K562 (cell line): ENCODE results near the gene ZNF780A. TPM values are rescaled to one million over a fixed set of nuclear protein-coding genes. Genes with fewer than 3 reads are reported as not detected.
A peak's percentile ranks its signal among the peaks of the same experiment; 100 is the strongest.

ENCODE experiments used
- ATAC-seq: fragments of 200-7000 bp; cut with Tn5 transposase; 3 replicates; pipeline ENCODE4 v1.9.1; 2020; ENCODE audit warnings: moderate library complexity
- BruUV-seq: library from RNA; stranded (reverse); fragments of 400-500 nt; replicated peaks from 2 replicates; lab custom pipeline; 2021; lab: Mats Ljungman, UMichigan
- CTCF ChIA-PET: fragments of 300-600 bp; formaldehyde crosslinking; extraction: SDS; loops from one replicate; lab custom pipeline; 2021; ENCODE audit warnings: low intra/inter-chr PET ratio; lab: Yijun Ruan, JAX
- POLR2A ChIA-PET: fragments of 300-600, 350-650 bp; sonication (Branson Sonifier 250); formaldehyde crosslinking; extraction: SDS; loops from one replicate; lab custom pipeline; 2021; ENCODE audit warnings: antibody characterized with exemption, inconsistent platforms; lab: Yijun Ruan, JAX
- DNase-seq, 4 experiments: peaks; one replicate each; pipeline versions ENCODE4 v3.0.0 to v3.0.0-alpha.2; 2011 to 2018; ENCODE audit warnings: low spot score in 3 of 4, mixed read lengths in 3 of 4; ENCODE audit errors: extremely low read depth in 1 of 4
- FAIRE-seq: peaks from 2 replicates; lab custom pipeline; 2011; peaks lifted over from hg19 to GRCh38; lab: Jason Lieb, UNC
- H2AFZ ChIP-seq: 2 replicates; pipeline ENCODE4 v1.6.0; 2011; ENCODE audit warnings: low read depth, low read length, control low read depth, inconsistent platforms
- H3K27ac ChIP-seq: fragments of 200-600 bp; 3 replicates; pipeline ENCODE4 v1.8.0; 2011; ENCODE audit warnings: low read depth, mild to moderate bottlenecking, control low read depth, inconsistent platforms, low read length, moderate library complexity, mixed read lengths; ENCODE audit errors: extremely low read depth
- H3K27me3 ChIP-seq, 2 experiments: fragments of 300-600 bp in 1 of 2; 2 replicates in 1 of 2; 3 replicates in 1 of 2; pipeline versions ENCODE4 v1.6.0 to v1.8.0; 2011; ENCODE audit warnings: inconsistent platforms in 2 of 2, low read length in 2 of 2, mild to moderate bottlenecking in 1 of 2, mixed read lengths in 1 of 2, moderate library complexity in 1 of 2; ENCODE audit not compliant: control insufficient read depth in 2 of 2, insufficient read depth in 2 of 2
- H3K36me3 ChIP-seq: fragments of 300-600 bp; 3 replicates; pipeline ENCODE4 v1.8.0; 2011; ENCODE audit warnings: mild to moderate bottlenecking, low read length, inconsistent platforms; ENCODE audit not compliant: control insufficient read depth, insufficient read depth
- H3K4me1 ChIP-seq, 2 experiments: fragments of 200-600 bp in 1 of 2; replicated peaks in 1 of 2; 2 replicates in 1 of 2; 3 replicates in 1 of 2; pipeline versions ENCODE4 v1.5.1 to v1.8.0; 2011; ENCODE audit warnings: inconsistent platforms in 2 of 2, low read length in 2 of 2, mild to moderate bottlenecking in 1 of 2, mixed read lengths in 1 of 2, moderate library complexity in 1 of 2; ENCODE audit not compliant: control insufficient read depth in 2 of 2, insufficient read depth in 2 of 2
- H3K4me2 ChIP-seq: 2 replicates; pipeline ENCODE4 v1.6.1; 2011; ENCODE audit warnings: low read length, control low read depth, inconsistent platforms, mixed read lengths; ENCODE audit not compliant: insufficient read depth
- H3K4me3 ChIP-seq: fragments of 200-600 bp; sonication (generic), shearing (Covaris generic); 2 replicates; pipeline ENCODE4 v1.5.1; 2016; ENCODE audit warnings: control low read depth, inconsistent platforms
- H3K79me2 ChIP-seq: fragments of 200-600 bp; 3 replicates; pipeline ENCODE4 v1.8.0; 2011; ENCODE audit warnings: low read length, inconsistent platforms; ENCODE audit not compliant: control insufficient read depth, insufficient read depth
- H3K9ac ChIP-seq, 2 experiments: 2 replicates each; pipeline versions ENCODE4 v1.6.0 to v1.6.1; 2011; ENCODE audit warnings: low read depth in 2 of 2, low read length in 2 of 2, control low read depth in 1 of 2, inconsistent platforms in 1 of 2, mild to moderate bottlenecking in 1 of 2, mixed read lengths in 1 of 2; ENCODE audit not compliant: insufficient read depth in 1 of 2
- H3K9me1 ChIP-seq: one replicate; pipeline ENCODE4 v1.6.0; 2011; ENCODE audit warnings: inconsistent platforms, mild to moderate bottlenecking, low read length, moderate library complexity; ENCODE audit not compliant: control insufficient read depth, insufficient read depth
- H3K9me3 ChIP-seq: replicated peaks from 2 replicates; pipeline ENCODE4 v1.5.1; 2011; ENCODE audit warnings: low read depth, low read length, inconsistent platforms; ENCODE audit not compliant: control insufficient read depth, insufficient read depth
- H4K20me1 ChIP-seq: replicated peaks from 2 replicates; pipeline ENCODE4 v1.6.1; 2011; ENCODE audit warnings: low read length, inconsistent platforms, mixed read lengths; ENCODE audit not compliant: control insufficient read depth, insufficient read depth
- C11orf30 ChIP-seq: fragments of 450-650 bp; IDR thresholded peaks from 2 replicates; pipeline ENCODE4 v1.6.1; 2016; ENCODE audit warnings: low read depth, mild to moderate bottlenecking
- EWSR1 ChIP-seq: fragments of 450-650 bp; IDR thresholded peaks from 2 replicates; pipeline ENCODE4 v1.6.1; 2018; ENCODE audit warnings: borderline replicate concordance, mild to moderate bottlenecking, low read depth, moderate library complexity; ENCODE audit not compliant: partially characterized antibody
- GABPB1 ChIP-seq: sonication (generic); formaldehyde crosslinking; IDR thresholded peaks from 2 replicates; pipeline ENCODE4 v1.8.0; 2022; ENCODE audit warnings: mild to moderate bottlenecking, missing genetic modification reagents
- GTF2F1 ChIP-seq: IDR thresholded peaks from 2 replicates; pipeline ENCODE4 v1.6.1; 2011; ENCODE audit warnings: low read depth, low read length, improper control_type of control experiment
- MAFF ChIP-seq: IDR thresholded peaks from 2 replicates; pipeline ENCODE4 v1.6.1; 2012; ENCODE audit warnings: low read length, improper control_type of control experiment
- MAFG ChIP-seq: fragments of 450-650 bp; conservative IDR thresholded peaks from 2 replicates; pipeline ENCODE4 v1.6.1; 2016; ENCODE audit warnings: missing genetic modification characterization, missing compliant biosample characterization
- PHB2 ChIP-seq: fragments of 450-650 bp; IDR thresholded peaks from 2 replicates; pipeline ENCODE4 v1.6.1; 2017; ENCODE audit warnings: low read depth
- TCF7L2 ChIP-seq: fragments of 150-350 bp; IDR thresholded peaks from 2 replicates; pipeline ENCODE4 v1.6.1; 2016; ENCODE audit warnings: low read depth, mild to moderate bottlenecking, low read length, moderate library complexity
- ZFP30 ChIP-seq: fragments of 250-450 bp; sonication (Bioruptor Pico); IDR thresholded peaks from 2 replicates; pipeline ENCODE4 v1.8.0; 2022; ENCODE audit warnings: moderate library complexity, mild to moderate bottlenecking, inconsistent platforms, borderline replicate concordance
- ZNF174 ChIP-seq: fragments of 250-450 bp; sonication (Bioruptor Pico); IDR thresholded peaks from 2 replicates; pipeline ENCODE4 v1.4.0; 2020; ENCODE audit warnings: mild to moderate bottlenecking
- ZNF184 ChIP-seq: sonication (generic); formaldehyde crosslinking; IDR thresholded peaks from 2 replicates; pipeline ENCODE4 v1.5.0; 2020; ENCODE audit warnings: missing genetic modification reagents
- ZNF197 ChIP-seq: fragments of 200-800 bp; sonication (Bioruptor generic); IDR thresholded peaks from 2 replicates; pipeline ENCODE4 v1.6.1; 2016; ENCODE audit warnings: low read depth, missing genetic modification characterization, missing compliant biosample characterization
- ZNF316 ChIP-seq: fragments of 450-650 bp; IDR thresholded peaks from 2 replicates; pipeline ENCODE4 v1.6.1; 2016
- WGBS: fragments of 100-300 bp; shearing (Covaris generic); methylation state at CpG from one replicate; pipeline ENCODE4 v1.1.6; 2016; ENCODE audit warnings: low coverage, mixed read lengths; ENCODE audit not compliant: insufficient coverage; ENCODE audit errors: missing lambda C conversion rate; 5-methylcytosine and 5-hydroxymethylcytosine counted together
- in situ Hi-C: fragments of 300-500 bp; cut with MboI; formaldehyde crosslinking; loops from 4 replicates; pipeline ENCODE4 v1.15.0; 2018; ENCODE audit warnings: inconsistent platforms, mixed read lengths
- intact Hi-C: fragments of 100-400 bp; cut with micrococcal nuclease; formaldehyde crosslinking; loops from 2 replicates; pipeline ENCODE4 v1.14.2; 2022
- polyA plus RNA-seq, 8 experiments: library from polyadenylated mRNA; depleted of rRNA in 4 of 8; stranded (reverse) in 5 of 8; unstranded in 3 of 8; fragments of >200 nt; fragmentation: Nextera tagmentation in 2 of 8; fragmentation: Illumina TruSeq in 1 of 8; extraction: Ambion mirVana in 2 of 8; extraction: Trizol in 1 of 8; gene quantifications; 2 replicates each; pipeline versions ENCODE4 v1.2.1 to v1.2.3, GENCODE V29; 2011 to 2014; ENCODE audit warnings: inconsistent platforms in 1 of 8, missing spikeins in 1 of 8
- total RNA-seq, 7 experiments: library from RNA; depleted of rRNA in 6 of 7; stranded (reverse); fragments of >200 nt in 6 of 7; fragmentation: Illumina TruSeq in 2 of 7; extraction: Trizol in 2 of 7; gene quantifications; 2 replicates each; pipeline versions ENCODE4 v1.2.1 to v1.2.3, GENCODE V29; 2011 to 2021; ENCODE audit warnings: low replicate concordance in 1 of 7

The ZNF780A gene
- total and polyA plus RNA-seq, 9 of the 15 experiments (the other 6 are each of a cell fraction or from before 2014, with no cell fraction given): 11.7 to 36.1 (median 25.8) TPM

- ChIA-PET POLR2A (no interaction called here), CTCF (no interaction called here)
- Histone ChIP-seq H3K9ac (no peak overlapping the region), H3K27ac (no peak overlapping the region), H3K4me2 (no peak overlapping the region), H3K4me1 (no peaks in the 10 kb centered on the region), H3K36me3 (no peaks in the 10 kb centered on the region), H3K79me2 (no peaks in the 10 kb centered on the region), H3K9me1 (no peaks in the 10 kb centered on the region), H3K9me3 (0 out of 2 replicates have a peak, but pooled peaks cover 3% of the 10 kb centered on the region), H3K27me3 (0 out of 5 replicates have a peak, but pooled peaks cover 3 to 6% of the 10 kb centered on the region in 2 experiments), H3K4me3 (no peak overlapping the region), H2AFZ (no peak overlapping the region), H4K20me1 (no peaks in the 10 kb centered on the region)
- in situ Hi-C loops: no loop called here
- WGBS: 0% methylated on average over 3 of the region's 3 CpGs
- no peak for DNase-seq
- intact Hi-C loops: no loop called here
- no TSS peak for BruUV-seq
- TF ChIP-seq ZFP30 (CRISPR knock-in tag): no peak
- TF ChIP-seq ZNF174: no peak
- no peak for TF ChIP-seq TCF7L2
- no peak for TF ChIP-seq GABPB1 (CRISPR knock-in tag)
- no peak for TF ChIP-seq ZNF197 (CRISPR knock-in tag)
- no peak for TF ChIP-seq GTF2F1
- TF ChIP-seq ZNF316: peak; percentile 67
- TF ChIP-seq MAFF: 0 out of 2 replicates have a peak, but pooled peaks have one; percentile 14
- no peak for TF ChIP-seq PHB2
- peak; percentile 30; the same call in 1 of the 2 replicates for TF ChIP-seq C11orf30
- TF ChIP-seq EWSR1: no peak
- 0 out of 2 replicates have a peak, but pooled peaks have one; percentile 26 for TF ChIP-seq MAFG (tag)
- no peak for TF ChIP-seq ZNF184 (CRISPR knock-in tag)
- FAIRE-seq: no peak
- ATAC-seq: no peak
Measured at GRCh38 chr19:40129425-40129824, 38.7 kb upstream of the ZNF780A start.
